Chondrocyte (in vitro differentiated cells): ENCODE results near the gene TMEM108. TPM values are rescaled to one million over a fixed set of nuclear protein-coding genes. Genes with fewer than 3 reads are reported as not detected.

Experiments
- DNase-seq: peaks from one replicate; pipeline ENCODE4 v3.0.0; 2021; ENCODE audit warnings: mixed read lengths, low spot score
- H3K27ac Mint-ChIP-seq: one replicate; pipeline ENCODE4 v1.8.0; 2021; ENCODE audit warnings: mild to moderate bottlenecking, moderate library complexity, mixed read lengths; ENCODE audit not compliant: unreplicated experiment
- H3K27me3 Mint-ChIP-seq: 2 replicates; pipeline ENCODE4 v1.8.0; 2021; ENCODE audit warnings: low read depth, mixed read lengths
- H3K36me3 Mint-ChIP-seq: 2 replicates; pipeline ENCODE4 v1.8.0; 2021; ENCODE audit warnings: low read depth, mixed read lengths
- H3K4me1 Mint-ChIP-seq: 2 replicates; pipeline ENCODE4 v1.8.0; 2021; ENCODE audit warnings: low read depth, mild to moderate bottlenecking, mixed read lengths
- H3K4me3 Mint-ChIP-seq: one replicate; pipeline ENCODE4 v1.8.0; 2021; ENCODE audit warnings: mild to moderate bottlenecking, moderate library complexity, mixed read lengths; ENCODE audit not compliant: unreplicated experiment
- H3K9me3 Mint-ChIP-seq: 2 replicates; pipeline ENCODE4 v1.8.0; 2021; ENCODE audit warnings: low read depth, mixed read lengths
- CTCF ChIP-seq: fragments of 200-600 bp; sonication (generic); IDR thresholded peaks from 2 replicates; pipeline ENCODE4 v1.5.0; 2021; ENCODE audit warnings: antibody characterized with exemption, mild to moderate bottlenecking, moderate library complexity
- total RNA-seq: library from RNA; stranded (reverse); gene quantifications from 3 replicates; pipeline ENCODE4 v1.2.1, GENCODE V29; 2021

The TMEM108 gene
- total RNA-seq, 1 donor from 2014 or later, result 5.6 TPM

- no peak for DNase-seq
- Mint-ChIP-seq H3K9me3 (no peaks in the 10 kb centered on the region), H3K36me3 (no peaks in the 10 kb centered on the region), H3K27me3 (peaks cover 11% of the 10 kb centered on the region), H3K4me1 (no peaks in the 10 kb centered on the region), H3K4me3 (no peak overlapping the region), H3K27ac (no peak overlapping the region)
- no peak for TF ChIP-seq CTCF
Observed at GRCh38 chr3:133264920-133265319, 226.7 kb downstream of the TMEM108 start.

- Mint-ChIP-seq H3K9me3 (no peaks in the 10 kb centered on the region), H3K4me3 (no peak overlapping the region), H3K4me1 (no peaks in the 10 kb centered on the region), H3K36me3 (peaks cover 2% of the 10 kb centered on the region), H3K27ac (no peak overlapping the region), H3K27me3 (peaks cover 8% of the 10 kb centered on the region)
- DNase-seq, result no peak
- no peak for TF ChIP-seq CTCF
Observed at GRCh38 chr3:133268726-133269134, 230.5 kb downstream of the TMEM108 start.

GRCh38 chr3:133269393-133269792 is 231.2 kb downstream of the TMEM108 start:
- Mint-ChIP-seq H3K4me3 (no peak overlapping the region), H3K36me3 (peaks cover 2% of the 10 kb centered on the region), H3K27me3 (peaks cover 8% of the 10 kb centered on the region), H3K27ac (no peak overlapping the region), H3K4me1 (no peaks in the 10 kb centered on the region), H3K9me3 (no peaks in the 10 kb centered on the region)
- no peak for TF ChIP-seq CTCF
- DNase-seq, result no peak

- TF ChIP-seq CTCF, result no peak
- Mint-ChIP-seq H3K4me3 (no peak overlapping the region), H3K9me3 (no peaks in the 10 kb centered on the region), H3K4me1 (no peaks in the 10 kb centered on the region), H3K36me3 (peaks cover 2% of the 10 kb centered on the region), H3K27ac (no peak overlapping the region), H3K27me3 (peaks cover 8% of the 10 kb centered on the region)
- DNase-seq, result no peak
Observed at GRCh38 chr3:133270631-133271030, 232.4 kb downstream of the TMEM108 start.

- Mint-ChIP-seq H3K9me3 (no peaks in the 10 kb centered on the region), H3K27me3 (peaks cover 8% of the 10 kb centered on the region), H3K4me3 (no peak overlapping the region), H3K27ac (no peak overlapping the region), H3K36me3 (peaks cover 2% of the 10 kb centered on the region), H3K4me1 (no peaks in the 10 kb centered on the region)
- no peak for DNase-seq
- no peak for TF ChIP-seq CTCF
Observed at GRCh38 chr3:133271042-133271441, 232.9 kb downstream of the TMEM108 start.
